ENCODE data around the gene VPS33A. TPM values are rescaled to one million over a fixed set of nuclear protein-coding genes. Genes with fewer than 3 reads are reported as not detected.

VPS33A gene
- total RNA-seq, 1 donor from 2014 or later = 34.3 TPM

- no peaks in the 10 kb centered on the region for H3K79me2 ChIP-seq (ENCODE audit: insufficient read depth, low read length)
- H3K9me3 ChIP-seq (ENCODE audit: insufficient read depth, low read depth, low read length) = no peaks in the 10 kb centered on the region
- TF ChIP-seq CTCF (IDR thresholded peaks at IDR 0.05; ENCODE audit: insufficient read depth, low read depth, low read length) (no peak), EZH2 (IDR thresholded peaks at IDR 0.05; ENCODE audit: insufficient read depth, low read length) (no peak)
- no peaks in the 10 kb centered on the region for H3K27me3 Mint-ChIP-seq (ENCODE audit: low read depth, unreplicated experiment)
- no peak overlapping the region for H3K4me3 ChIP-seq (ENCODE audit: insufficient read depth, low read depth, low read length)
- FAIRE-seq = no peak
- peaks cover 10% of the 10 kb centered on the region for H3K36me3 Mint-ChIP-seq (ENCODE audit: low read depth, unreplicated experiment)
- DNase-seq (ENCODE audit: low read depth) = no peak
- H3K27ac ChIP-seq (ENCODE audit: low read depth, low read length) = no peak overlapping the region
- H3K36me3 ChIP-seq (ENCODE audit: insufficient read depth, low read length) = peaks cover 11% of the 10 kb centered on the region
- peaks cover 14% of the 10 kb centered on the region for H3K4me1 Mint-ChIP-seq (ENCODE audit: low read depth, unreplicated experiment)
- no peaks in the 10 kb centered on the region for H3K9me3 Mint-ChIP-seq (ENCODE audit: unreplicated experiment)
- H3K4me1 ChIP-seq (ENCODE audit: insufficient read depth, low read length) = no peaks in the 10 kb centered on the region
- H2AFZ ChIP-seq (ENCODE audit: low read depth, low read length) = no peak overlapping the region
- H3K4me2 ChIP-seq (ENCODE audit: low read length) = no peak overlapping the region
- no peaks in the 10 kb centered on the region for H3K27me3 ChIP-seq (ENCODE audit: insufficient read depth, low read length)
- no peak overlapping the region for H3K4me3 Mint-ChIP-seq (ENCODE audit: unreplicated experiment)
- peaks cover 5% of the 10 kb centered on the region for H4K20me1 ChIP-seq (ENCODE audit: insufficient read depth, low read length)
- H3K27ac Mint-ChIP-seq (ENCODE audit: unreplicated experiment) = no peak overlapping the region
- H3K9ac ChIP-seq (ENCODE audit: low read length) = no peak overlapping the region
Observed at GRCh38 chr12:122310626-122311333, 44.5 kb upstream of the VPS33A start.

- no peak overlapping the region for H3K27ac ChIP-seq (ENCODE audit: low read depth, low read length)
- no peak for DNase-seq (ENCODE audit: low read depth)
- FAIRE-seq = no peak
Observed at GRCh38 chr12:122309564-122310121, 43.3 kb upstream of the VPS33A start.

More at GRCh38 chr12:122309564-122310121, 43.3 kb upstream of the VPS33A start:
- no peak overlapping the region for H3K9ac ChIP-seq (ENCODE audit: low read length)
- Mint-ChIP-seq H3K9me3 (ENCODE audit: unreplicated experiment) (no peaks in the 10 kb centered on the region), H3K4me3 (ENCODE audit: unreplicated experiment) (no peak overlapping the region), H3K36me3 (ENCODE audit: low read depth, unreplicated experiment) (peaks cover 7% of the 10 kb centered on the region), H3K4me1 (ENCODE audit: low read depth, unreplicated experiment) (peaks cover 14% of the 10 kb centered on the region), H3K27me3 (ENCODE audit: low read depth, unreplicated experiment) (no peaks in the 10 kb centered on the region), H3K27ac (ENCODE audit: unreplicated experiment) (no peak overlapping the region)
- no peak overlapping the region for H2AFZ ChIP-seq (ENCODE audit: low read depth, low read length)
- peaks cover 5% of the 10 kb centered on the region for H4K20me1 ChIP-seq (ENCODE audit: insufficient read depth, low read length)
- no peak overlapping the region for H3K4me3 ChIP-seq (ENCODE audit: insufficient read depth, low read depth, low read length)
- H3K27me3 ChIP-seq (ENCODE audit: insufficient read depth, low read length) = no peaks in the 10 kb centered on the region
- no peaks in the 10 kb centered on the region for H3K4me1 ChIP-seq (ENCODE audit: insufficient read depth, low read length)
- no peaks in the 10 kb centered on the region for H3K79me2 ChIP-seq (ENCODE audit: insufficient read depth, low read length)
- peaks cover 6% of the 10 kb centered on the region for H3K36me3 ChIP-seq (ENCODE audit: insufficient read depth, low read length)
- H3K4me2 ChIP-seq (ENCODE audit: low read length) = no peak overlapping the region
- no peaks in the 10 kb centered on the region for H3K9me3 ChIP-seq (ENCODE audit: insufficient read depth, low read depth, low read length)
- TF ChIP-seq CTCF (IDR thresholded peaks at IDR 0.05; ENCODE audit: insufficient read depth, low read depth, low read length) (no peak), EZH2 (IDR thresholded peaks at IDR 0.05; ENCODE audit: insufficient read depth, low read length) (no peak)

Data from astrocyte (in vitro differentiated cells and primary cell).